IPS-18a (cell line): ENCODE data around the gene NUTF2.

ENCODE experiments used
- H3K27ac ChIP-seq: one replicate; pipeline ENCODE4 v1.5.1; 2013; ENCODE audit warnings: low read length
- H3K27me3 ChIP-seq: one replicate; pipeline ENCODE4 v1.6.1; 2013; ENCODE audit warnings: mild to moderate bottlenecking, low read length; ENCODE audit not compliant: control insufficient read depth, insufficient read depth
- H3K36me3 ChIP-seq: one replicate; pipeline ENCODE4 v1.6.1; 2013; ENCODE audit warnings: low read depth, low read length; ENCODE audit not compliant: control insufficient read depth
- H3K4me1 ChIP-seq: one replicate; pipeline ENCODE4 v1.6.1; 2013; ENCODE audit warnings: low read depth, low read length; ENCODE audit not compliant: control insufficient read depth
- H3K4me3 ChIP-seq: one replicate; pipeline ENCODE4 v1.5.1; 2013; ENCODE audit warnings: low read length
- H3K9ac ChIP-seq: one replicate; pipeline ENCODE4 v1.6.1; 2013; ENCODE audit warnings: mild to moderate bottlenecking, low read length, moderate library complexity
- H3K9me3 ChIP-seq: one replicate; pipeline ENCODE4 v1.6.1; 2013; ENCODE audit warnings: low read depth, low read length; ENCODE audit not compliant: control insufficient read depth

The NUTF2 gene

DNA sequence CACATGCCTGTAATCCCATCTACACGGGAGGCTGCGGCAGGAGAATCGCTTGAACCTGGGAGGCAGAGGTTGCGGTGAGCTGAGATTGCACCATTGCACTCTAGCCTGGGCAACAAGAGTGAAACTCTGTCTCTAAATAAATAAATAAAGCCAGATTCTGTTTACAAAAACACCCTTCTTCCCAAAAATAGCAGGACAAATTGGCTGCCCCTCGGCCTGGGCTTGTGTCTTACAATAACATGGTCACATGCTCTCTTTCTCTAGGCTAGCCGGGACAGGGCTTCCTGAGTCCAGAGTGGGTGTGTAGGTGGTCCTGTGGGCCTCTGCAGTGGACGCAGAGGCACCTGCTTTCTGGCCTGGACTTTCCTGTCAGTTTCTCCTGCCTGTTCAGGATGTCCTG lies 22.9 kb downstream of the NUTF2 start:
- Histone ChIP-seq H3K4me3 (no peak overlapping the region), H3K27me3 (no peaks in the 10 kb centered on the region), H3K9ac (no peak overlapping the region), H3K9me3 (no peaks in the 10 kb centered on the region), H3K4me1 (peaks cover 4% of the 10 kb centered on the region), H3K27ac (no peak overlapping the region), H3K36me3 (peaks cover 32% of the 10 kb centered on the region)

DNA sequence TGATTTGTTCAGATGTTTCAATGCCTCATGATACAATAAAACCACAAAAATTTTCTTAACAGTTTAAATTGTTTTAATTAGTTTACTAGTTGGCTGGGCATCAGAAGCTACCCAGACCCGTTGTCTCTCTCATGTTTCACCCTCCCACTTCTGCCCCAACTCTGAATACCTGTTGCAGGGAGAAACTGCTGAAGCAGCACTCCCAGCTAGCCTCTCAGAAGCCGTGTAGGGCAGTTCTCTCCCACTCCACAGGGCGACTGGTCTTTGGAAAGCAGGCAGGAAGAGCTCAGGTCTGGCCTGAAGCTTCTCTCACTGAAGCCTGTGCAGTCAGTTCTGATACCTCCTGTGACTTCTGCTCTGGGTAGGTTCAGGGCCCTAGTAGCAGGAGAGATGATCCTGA lies 24.5 kb downstream of the NUTF2 start:
- peaks cover 28% of the 10 kb centered on the region for H3K36me3 ChIP-seq
- H3K4me1 ChIP-seq = peaks cover 4% of the 10 kb centered on the region
- no peak overlapping the region for H3K9ac ChIP-seq
- no peak overlapping the region for H3K4me3 ChIP-seq
- no peaks in the 10 kb centered on the region for H3K9me3 ChIP-seq
- H3K27me3 ChIP-seq = no peaks in the 10 kb centered on the region
- no peak overlapping the region for H3K27ac ChIP-seq

DNA sequence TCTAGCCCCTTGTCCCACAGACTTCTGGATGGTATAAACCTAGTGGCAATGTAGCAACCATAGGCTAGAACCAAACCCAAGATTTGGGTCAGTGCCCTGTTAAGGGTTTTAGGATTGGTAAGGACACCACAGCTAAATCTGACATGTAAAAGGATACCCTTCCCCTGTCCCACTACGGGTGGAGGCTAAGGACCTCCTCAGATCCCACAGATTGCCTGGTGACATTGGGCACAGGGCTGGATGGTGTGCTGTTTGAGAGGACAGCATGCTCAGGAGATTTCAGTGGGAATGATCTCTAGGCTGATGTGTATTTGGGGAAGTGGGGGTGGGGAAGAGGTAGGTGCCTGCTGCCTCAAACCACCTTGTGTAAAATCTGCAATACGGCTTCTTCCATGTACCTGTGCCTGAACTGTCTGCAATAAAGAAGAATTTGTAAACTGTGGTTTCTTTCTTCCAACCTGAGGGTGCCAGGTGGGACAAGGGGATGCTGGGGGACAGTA lies 25.4 kb downstream of the NUTF2 start:
- Histone ChIP-seq H3K9ac (peak overlapping the region; percentile 64), H3K4me3 (peak overlapping the region; percentile 74), H3K27ac (no peak overlapping the region), H3K4me1 (peaks cover 4% of the 10 kb centered on the region), H3K27me3 (no peaks in the 10 kb centered on the region), H3K36me3 (peaks cover 30% of the 10 kb centered on the region), H3K9me3 (no peaks in the 10 kb centered on the region)

DNA sequence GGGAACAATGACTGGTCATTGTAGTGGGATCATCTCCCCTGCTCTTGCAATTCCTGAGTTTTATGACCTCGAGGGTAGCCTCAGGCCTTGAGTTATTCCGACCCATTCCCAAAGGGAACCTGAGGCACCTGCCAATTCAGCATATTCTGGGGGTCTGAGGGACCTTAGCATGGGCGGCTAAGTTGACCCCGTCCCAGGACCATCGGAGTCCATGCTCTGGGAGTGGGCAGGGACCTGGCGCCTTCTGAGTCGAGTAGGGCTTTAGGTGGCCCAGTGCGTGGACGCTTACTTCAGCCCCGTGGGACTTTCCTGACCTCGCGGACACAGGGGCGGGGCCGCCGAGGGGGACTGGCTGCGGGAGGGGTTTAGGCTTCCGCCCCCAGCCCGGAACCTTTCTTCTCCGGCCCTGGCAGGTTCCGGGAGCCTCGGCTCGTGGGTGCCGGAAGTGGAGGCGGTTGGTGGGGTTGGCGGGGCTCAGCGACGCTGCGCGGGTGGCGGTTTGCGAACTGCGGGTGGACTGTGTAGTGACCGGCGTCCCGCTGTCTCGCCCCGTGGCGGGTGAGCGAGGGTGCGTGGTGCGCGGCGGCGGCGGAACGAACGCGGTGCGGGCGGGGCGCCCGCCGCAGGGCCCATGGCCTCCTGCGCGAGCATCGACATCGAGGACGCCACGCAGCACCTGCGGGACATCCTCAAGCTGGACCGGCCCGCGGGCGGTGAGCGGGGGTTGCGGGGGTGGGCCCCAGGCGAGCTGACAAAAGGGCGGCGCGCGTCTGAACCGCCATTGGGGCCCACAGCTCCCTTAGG lies 26.1 kb downstream of the NUTF2 start, which contains the start of gene EDC4:
TSS of gene EDC4 (plus strand) at position 422 of the 804 bp plus-strand sequence. CDS start at position 632, 210 bp downstream.
- peak within 1 kb of the TSS; percentile 74 for H3K4me3 ChIP-seq
- peak within 1 kb of the TSS; percentile 64 for H3K9ac ChIP-seq
- no peaks in the 10 kb centered on the region for H3K9me3 ChIP-seq
- H3K36me3 ChIP-seq = peaks cover 30% of the 10 kb centered on the region
- H3K4me1 ChIP-seq = peaks cover 4% of the 10 kb centered on the region
- no peaks in the 10 kb centered on the region for H3K27me3 ChIP-seq
- no peak within 1 kb of the TSS for H3K27ac ChIP-seq

DNA sequence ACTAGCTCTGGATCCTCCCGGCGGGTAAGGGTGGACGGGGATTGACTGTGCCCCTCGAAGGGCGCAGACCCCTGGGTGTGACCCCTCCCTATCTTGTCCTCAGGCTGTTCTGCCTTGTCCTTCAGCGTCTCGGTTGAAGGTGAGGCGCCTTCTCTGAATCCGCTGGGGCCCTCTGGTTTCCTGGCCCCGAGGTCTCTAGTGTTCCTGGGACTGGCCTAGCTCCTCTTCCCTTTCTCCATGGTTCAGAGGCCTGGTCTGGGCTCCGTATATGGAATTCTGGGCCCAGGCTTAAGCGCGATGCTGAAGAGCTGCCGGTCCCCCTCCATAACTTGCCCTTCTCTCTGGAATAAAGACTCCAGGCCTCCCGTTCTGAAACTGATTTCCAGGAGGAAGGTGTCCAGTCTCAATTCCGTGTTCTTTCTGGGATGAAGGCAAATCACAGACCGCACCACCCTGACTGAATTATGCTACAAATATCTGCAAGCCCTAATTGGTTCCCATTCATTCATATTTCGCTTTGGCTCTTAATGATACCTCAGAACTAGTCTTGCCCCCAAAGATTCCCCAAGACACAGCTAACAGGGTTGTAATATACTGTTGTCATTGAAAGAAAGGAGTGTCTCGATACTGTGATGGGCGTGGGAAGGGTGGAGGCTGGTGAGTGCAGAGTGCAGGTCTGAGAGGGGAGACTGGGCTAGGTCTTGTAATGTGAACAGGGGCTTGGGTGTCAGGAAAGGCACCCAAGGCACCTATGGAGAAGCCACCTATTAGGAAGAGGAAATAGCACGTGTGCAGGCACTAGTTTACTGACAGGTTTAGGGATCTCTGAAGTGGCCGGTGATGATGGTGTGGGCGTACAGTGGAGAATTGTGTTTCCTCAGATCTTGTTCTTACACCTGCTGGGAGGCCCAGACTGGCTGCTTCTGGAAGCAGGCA lies 27.0 kb downstream of the NUTF2 start:
- Histone ChIP-seq H3K27me3 (no peaks in the 10 kb centered on the region), H3K4me3 (peak overlapping the region; percentile 74), H3K9me3 (no peaks in the 10 kb centered on the region), H3K4me1 (peaks cover 4% of the 10 kb centered on the region), H3K9ac (peak overlapping the region; percentile 64), H3K27ac (no peak overlapping the region), H3K36me3 (peaks cover 32% of the 10 kb centered on the region)

DNA sequence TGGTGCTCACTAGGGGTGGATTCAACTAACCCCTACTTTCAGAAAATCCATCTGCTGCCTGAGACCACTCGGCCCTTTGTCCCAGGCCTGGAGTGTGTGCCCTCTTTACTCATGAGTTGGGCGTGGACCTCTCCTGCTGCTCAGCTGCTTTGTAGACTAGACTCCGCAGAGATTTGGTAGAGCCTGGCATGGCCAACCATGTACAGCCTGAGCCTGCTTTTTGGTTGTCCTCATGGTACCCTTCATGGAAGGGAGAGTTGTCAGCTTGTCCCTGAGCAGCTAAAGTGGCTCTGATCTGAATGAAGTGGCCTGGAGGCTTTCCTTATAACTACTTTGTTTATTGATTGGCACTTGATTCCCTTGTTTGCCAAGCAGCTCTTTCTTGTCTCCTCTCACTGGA lies 27.6 kb downstream of the NUTF2 start:
- H3K27me3 ChIP-seq = no peaks in the 10 kb centered on the region
- H3K9ac ChIP-seq = no peak overlapping the region
- H3K36me3 ChIP-seq = peaks cover 39% of the 10 kb centered on the region
- no peaks in the 10 kb centered on the region for H3K9me3 ChIP-seq
- H3K27ac ChIP-seq = no peak overlapping the region
- peak overlapping the region; percentile 74 for H3K4me3 ChIP-seq
- H3K4me1 ChIP-seq = peaks cover 4% of the 10 kb centered on the region

DNA sequence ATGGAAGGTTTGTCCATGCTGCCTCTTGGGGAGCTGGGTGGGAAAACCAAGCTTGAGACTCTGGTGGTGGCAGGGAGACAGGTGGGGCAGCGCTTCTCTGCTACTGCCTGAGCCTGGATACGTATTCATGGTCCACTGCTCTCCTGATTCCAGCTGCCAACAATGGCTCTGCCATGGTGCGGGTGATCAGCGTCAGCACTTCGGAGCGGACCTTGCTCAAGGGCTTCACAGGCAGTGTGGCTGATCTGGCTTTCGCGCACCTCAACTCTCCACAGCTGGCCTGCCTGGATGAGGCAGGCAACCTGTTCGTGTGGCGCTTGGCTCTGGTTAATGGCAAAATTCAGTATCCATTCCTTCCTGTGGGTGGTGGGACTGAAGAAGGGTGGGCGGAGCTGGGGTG lies 30.3 kb downstream of the NUTF2 start:
- no peak overlapping the region for H3K4me3 ChIP-seq
- no peak overlapping the region for H3K9ac ChIP-seq
- peaks cover 4% of the 10 kb centered on the region for H3K4me1 ChIP-seq
- no peaks in the 10 kb centered on the region for H3K27me3 ChIP-seq
- no peak overlapping the region for H3K27ac ChIP-seq
- peaks cover 49% of the 10 kb centered on the region for H3K36me3 ChIP-seq
- no peaks in the 10 kb centered on the region for H3K9me3 ChIP-seq

DNA sequence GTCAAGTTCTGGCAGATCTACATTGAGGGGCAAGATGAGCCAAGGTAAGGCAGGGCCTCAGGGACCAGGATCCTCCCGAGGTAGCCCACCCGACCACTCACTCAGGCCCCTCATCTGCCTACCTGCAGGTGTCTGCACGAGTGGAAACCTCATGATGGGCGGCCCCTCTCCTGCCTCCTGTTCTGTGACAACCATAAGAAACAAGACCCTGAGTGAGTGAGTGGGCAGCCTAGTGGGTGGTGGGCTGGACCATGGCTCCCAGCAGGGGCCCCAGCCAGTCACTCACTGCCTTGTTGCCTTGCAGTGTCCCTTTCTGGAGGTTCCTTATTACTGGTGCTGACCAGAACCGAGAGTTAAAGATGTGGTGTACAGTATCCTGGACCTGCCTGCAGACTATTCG lies 31.5 kb downstream of the NUTF2 start:
- H3K4me3 ChIP-seq = no peak overlapping the region
- peaks cover 61% of the 10 kb centered on the region for H3K36me3 ChIP-seq
- H3K27me3 ChIP-seq = no peaks in the 10 kb centered on the region
- H3K9ac ChIP-seq = no peak overlapping the region
- H3K9me3 ChIP-seq = no peaks in the 10 kb centered on the region
- H3K27ac ChIP-seq = no peak overlapping the region
- H3K4me1 ChIP-seq = peaks cover 4% of the 10 kb centered on the region

DNA sequence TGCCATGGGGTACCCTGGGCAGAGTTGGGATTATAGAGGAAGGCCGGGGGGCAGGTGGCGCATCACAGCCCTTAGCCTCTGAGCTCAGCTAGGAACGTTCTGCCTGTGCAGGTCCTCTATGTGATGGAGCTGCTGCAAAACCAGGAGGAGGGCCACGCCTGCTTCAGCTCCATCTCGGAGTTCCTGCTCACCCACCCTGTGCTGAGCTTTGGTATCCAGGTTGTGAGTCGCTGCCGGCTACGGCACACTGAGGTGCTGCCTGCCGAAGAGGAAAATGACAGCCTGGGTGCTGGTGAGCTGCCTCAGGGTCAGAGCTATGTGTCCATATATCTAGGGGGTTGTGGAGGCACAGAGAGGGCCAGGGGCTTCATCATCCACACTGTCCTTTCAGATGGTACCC lies 32.1 kb downstream of the NUTF2 start:
- Histone ChIP-seq H3K36me3 (peaks cover 62% of the 10 kb centered on the region), H3K9me3 (no peaks in the 10 kb centered on the region), H3K27ac (no peak overlapping the region), H3K9ac (no peak overlapping the region), H3K4me3 (no peak overlapping the region), H3K27me3 (no peaks in the 10 kb centered on the region), H3K4me1 (peaks cover 1% of the 10 kb centered on the region)

DNA sequence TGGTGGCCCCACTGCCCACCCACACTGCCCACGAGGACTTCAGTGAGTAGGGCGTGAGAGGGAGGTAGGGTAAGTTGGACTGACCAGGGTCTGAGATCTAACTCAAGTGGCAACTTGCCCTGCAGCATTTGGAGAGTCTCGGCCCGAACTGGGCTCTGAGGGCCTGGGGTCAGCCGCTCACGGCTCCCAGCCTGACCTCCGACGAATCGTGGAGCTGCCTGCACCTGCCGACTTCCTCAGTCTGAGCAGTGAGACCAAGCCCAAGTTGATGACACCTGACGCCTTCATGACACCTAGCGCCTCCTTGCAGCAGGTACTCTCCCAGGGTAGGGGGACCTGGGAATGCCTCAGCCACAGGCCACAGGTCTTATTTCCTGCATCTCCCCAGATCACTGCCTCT lies 32.7 kb downstream of the NUTF2 start:
- Histone ChIP-seq H3K4me3 (no peak overlapping the region), H3K9me3 (no peaks in the 10 kb centered on the region), H3K27ac (no peak overlapping the region), H3K9ac (no peak overlapping the region), H3K27me3 (no peaks in the 10 kb centered on the region), H3K36me3 (peaks cover 62% of the 10 kb centered on the region), H3K4me1 (peaks cover 2% of the 10 kb centered on the region)

DNA sequence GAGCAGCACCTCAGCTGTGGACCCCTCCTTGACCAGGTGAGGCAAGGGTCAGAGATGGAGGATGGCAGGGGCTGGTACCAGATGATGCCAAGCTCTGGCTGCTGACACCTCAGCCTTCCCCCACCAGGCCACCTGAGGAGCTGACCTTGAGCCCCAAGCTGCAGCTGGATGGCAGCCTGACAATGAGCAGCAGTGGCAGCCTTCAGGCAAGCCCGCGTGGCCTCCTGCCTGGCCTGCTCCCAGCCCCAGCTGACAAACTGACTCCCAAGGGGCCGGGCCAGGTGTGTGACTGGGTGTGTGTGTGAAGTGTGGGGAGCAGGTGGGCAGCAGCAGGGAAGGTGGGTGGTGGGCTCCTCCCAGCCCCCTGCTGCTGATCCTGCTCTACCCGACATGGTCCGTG lies 33.2 kb downstream of the NUTF2 start:
- H3K4me3 ChIP-seq = no peak overlapping the region
- H3K4me1 ChIP-seq = peaks cover 5% of the 10 kb centered on the region
- no peak overlapping the region for H3K9ac ChIP-seq
- H3K27me3 ChIP-seq = no peaks in the 10 kb centered on the region
- H3K27ac ChIP-seq = no peak overlapping the region
- H3K36me3 ChIP-seq = peaks cover 62% of the 10 kb centered on the region
- no peaks in the 10 kb centered on the region for H3K9me3 ChIP-seq
